Measurements from ENCODE around the gene RNF167. TPM values are rescaled to one million over a fixed set of nuclear protein-coding genes. Genes with fewer than 3 reads are reported as not detected.
A peak's percentile ranks its signal among the peaks of the same experiment; 100 is the strongest.

RNF167 gene
- total RNA-seq, 4 donors from 2014 or later = 57.2 to 348 (median 73.7) TPM

GRCh38 chr17:4959261-4959965 is 19.3 kb downstream of the RNF167 start:
- H3K4me1 ChIP-seq = peaks cover 0 to 9% (median 3%) of the 10 kb centered on the region in 4 donors
- DNase-seq = no peak
- H3K36me3 ChIP-seq = peaks cover 0 to 7% (median 3%) of the 10 kb centered on the region in 4 donors
- H3K27me3 ChIP-seq = no peaks in the 10 kb centered on the region
- peak overlapping the region in 1 of 4 donors; percentile 42 for H3K27ac ChIP-seq
- WGBS, 2 donors (ENCODE audit: low coverage in 1 of 2) = 74% methylated on average over 18 of the region's 18 CpGs; no CpG with 5 or more reads in 1 of the 2 donors
- intact Hi-C loops (cut with DNase I; ENCODE audit: low total_unique reads) = no loop called here
- TF ChIP-seq CTCF (IDR thresholded peaks at IDR 0.05) = no peak
- no peak for TF ChIP-seq EP300 (IDR thresholded peaks at IDR 0.05; ENCODE audit: low read depth)
- no peak overlapping the region for H3K4me3 ChIP-seq
- H3K9me3 ChIP-seq = no peaks in the 10 kb centered on the region
- in situ Hi-C loops (cut with MboI; ENCODE audit: low pct_ligation_motif_present in 1 of 4, low pct_unique_long_range_greater_than_20kb in 1 of 4, low sequenced_read_pairs in 3 of 4) = no loop called here

- no peak overlapping the region for H3K27ac ChIP-seq
- intact Hi-C loops (cut with DNase I; ENCODE audit: low total_unique reads) = no loop called here
- 92 to 96% methylated on average over 4 to 9 of the region's 9 CpGs for WGBS, 2 donors (ENCODE audit: low coverage in 1 of 2)
- no peaks in the 10 kb centered on the region for H3K27me3 ChIP-seq
- no peak overlapping the region for H3K4me3 ChIP-seq
- no peaks in the 10 kb centered on the region for H3K9me3 ChIP-seq
- H3K36me3 ChIP-seq = peaks cover 0 to 7% (median 3%) of the 10 kb centered on the region in 4 donors
- TF ChIP-seq POLR2AphosphoS5 (IDR thresholded peaks at IDR 0.05) = no peak
- no peak for TF ChIP-seq EP300 (IDR thresholded peaks at IDR 0.05; ENCODE audit: low read depth)
- no peak for TF ChIP-seq POLR2A (IDR thresholded peaks at IDR 0.05)
- TF ChIP-seq CTCF (IDR thresholded peaks at IDR 0.05) = no peak
- in situ Hi-C loops (cut with MboI; ENCODE audit: low pct_ligation_motif_present in 1 of 4, low pct_unique_long_range_greater_than_20kb in 1 of 4, low sequenced_read_pairs in 3 of 4) = no loop called here
- no peak for DNase-seq
- peaks cover 0 to 10% (median 3%) of the 10 kb centered on the region in 4 donors for H3K4me1 ChIP-seq
Observed at GRCh38 chr17:4960279-4960922, 20.3 kb downstream of the RNF167 start.

- no peak overlapping the region for H3K4me3 ChIP-seq
- H3K27me3 ChIP-seq = no peaks in the 10 kb centered on the region
- no peaks in the 10 kb centered on the region for H3K9me3 ChIP-seq
- 97% methylated on average over 12 to 15 of the region's 15 CpGs for WGBS, 2 donors (ENCODE audit: low coverage in 1 of 2)
- DNase-seq = no peak
- in situ Hi-C loops (cut with MboI; ENCODE audit: low pct_ligation_motif_present in 1 of 4, low pct_unique_long_range_greater_than_20kb in 1 of 4, low sequenced_read_pairs in 3 of 4) = no loop called here
- TF ChIP-seq POLR2A (IDR thresholded peaks at IDR 0.05) (no peak), EP300 (IDR thresholded peaks at IDR 0.05; ENCODE audit: low read depth) (no peak), POLR2AphosphoS5 (IDR thresholded peaks at IDR 0.05) (no peak), CTCF (IDR thresholded peaks at IDR 0.05) (no peak)
- peak overlapping the region; percentile 91 to 98 (median 96) for H3K27ac ChIP-seq
- H3K36me3 ChIP-seq = peaks cover 0 to 9% (median 3%) of the 10 kb centered on the region in 4 donors
- intact Hi-C loops (cut with DNase I; ENCODE audit: low total_unique reads) = no loop called here
- peaks cover 14 to 33% (median 26%) of the 10 kb centered on the region in 4 donors for H3K4me1 ChIP-seq
Observed at GRCh38 chr17:4965311-4965986, 25.4 kb downstream of the RNF167 start.

GRCh38 chr17:4966844-4967538 is 26.9 kb downstream of the RNF167 start:
- H3K27ac ChIP-seq = peak overlapping the region; percentile 91 to 98 (median 96)
- H3K36me3 ChIP-seq = peaks cover 0 to 16% (median 3%) of the 10 kb centered on the region in 4 donors
- peaks cover 14 to 33% (median 26%) of the 10 kb centered on the region in 4 donors for H3K4me1 ChIP-seq
- WGBS, 2 donors (ENCODE audit: low coverage in 1 of 2) = 0% methylated on average over 10 to 40 of the region's 42 CpGs
- in situ Hi-C loops (cut with MboI; ENCODE audit: low pct_ligation_motif_present in 1 of 4, low pct_unique_long_range_greater_than_20kb in 1 of 4, low sequenced_read_pairs in 3 of 4) = no loop called here
- TF ChIP-seq POLR2AphosphoS5 (IDR thresholded peaks at IDR 0.05) (peak; percentile 25 to 56 (median 44)), CTCF (IDR thresholded peaks at IDR 0.05) (no peak), POLR2A (IDR thresholded peaks at IDR 0.05) (peak; percentile 32), EP300 (IDR thresholded peaks at IDR 0.05; ENCODE audit: low read depth) (no peak)
- no peaks in the 10 kb centered on the region for H3K27me3 ChIP-seq
- intact Hi-C loops (cut with DNase I; ENCODE audit: low total_unique reads) = no loop called here
- H3K4me3 ChIP-seq = peak overlapping the region; percentile 52 to 82 (median 62)
- DNase-seq = peak; percentile 98
- H3K9me3 ChIP-seq = no peaks in the 10 kb centered on the region
